ENCODE measurements around the gene ZNF74. TPM values are rescaled to one million over a fixed set of nuclear protein-coding genes. Genes with fewer than 3 reads are reported as not detected.
"Not testable (repeated sequence)": the region's sequence is repeated elsewhere in the genome, so short reads cannot be mapped to it uniquely, and the experiment has no call there.

ZNF74 gene
- total and polyA plus RNA-seq, 4 donors: 2.9 to 10.3 (median 4.2) TPM

- H3K4me3 ChIP-seq (ENCODE audit: low read length in 2 of 2); H3K27ac ChIP-seq (ENCODE audit: low read depth in 1 of 2, low read length in 2 of 2); intact Hi-C loops (cut with DNase I); H3K4me1 ChIP-seq (ENCODE audit: control insufficient read depth in 1 of 2, insufficient read depth in 2 of 2, low read length in 2 of 2); H3K36me3 ChIP-seq (ENCODE audit: control insufficient read depth in 1 of 2, insufficient read depth in 2 of 2, low read length in 1 of 2); H3K9me3 ChIP-seq (ENCODE audit: control insufficient read depth, low read length); DNase-seq; ATAC-seq (ENCODE audit: low FRiP score); H3K27me3 ChIP-seq (ENCODE audit: control insufficient read depth in 1 of 2, insufficient read depth in 2 of 2, low read length in 1 of 2): not testable (repeated sequence)
- 38 to 43% methylated on average over 7 to 8 of the region's 8 CpGs for WGBS, 2 donors
Observed at GRCh38 chr22:20372406-20372854, 21.5 kb upstream of the ZNF74 start.

GRCh38 chr22:20373195-20373706 is 20.7 kb upstream of the ZNF74 start:
- H3K27me3 ChIP-seq (ENCODE audit: control insufficient read depth in 1 of 2, insufficient read depth in 2 of 2, low read length in 1 of 2); H3K4me3 ChIP-seq (ENCODE audit: low read length in 2 of 2); H3K4me1 ChIP-seq (ENCODE audit: control insufficient read depth in 1 of 2, insufficient read depth in 2 of 2, low read length in 2 of 2); intact Hi-C loops (cut with DNase I); H3K27ac ChIP-seq (ENCODE audit: low read depth in 1 of 2, low read length in 2 of 2); H3K36me3 ChIP-seq (ENCODE audit: control insufficient read depth in 1 of 2, insufficient read depth in 2 of 2, low read length in 1 of 2); ATAC-seq (ENCODE audit: low FRiP score); DNase-seq; H3K9me3 ChIP-seq (ENCODE audit: control insufficient read depth, low read length): not testable (repeated sequence)
- 67% methylated on average over 6 of the region's 6 CpGs for WGBS, 2 donors

GRCh38 chr22:20374130-20374529 is 19.8 kb upstream of the ZNF74 start:
- DNase-seq; H3K4me3 ChIP-seq (ENCODE audit: low read length in 2 of 2); H3K9me3 ChIP-seq (ENCODE audit: control insufficient read depth, low read length); H3K4me1 ChIP-seq (ENCODE audit: control insufficient read depth in 1 of 2, insufficient read depth in 2 of 2, low read length in 2 of 2); ATAC-seq (ENCODE audit: low FRiP score); intact Hi-C loops (cut with DNase I); H3K36me3 ChIP-seq (ENCODE audit: control insufficient read depth in 1 of 2, insufficient read depth in 2 of 2, low read length in 1 of 2); H3K27me3 ChIP-seq (ENCODE audit: control insufficient read depth in 1 of 2, insufficient read depth in 2 of 2, low read length in 1 of 2); H3K27ac ChIP-seq (ENCODE audit: low read depth in 1 of 2, low read length in 2 of 2): not testable (repeated sequence)
- 96 to 97% methylated on average over 1 of the region's 2 CpGs for WGBS, 2 donors

GRCh38 chr22:20376281-20376680 is 17.7 kb upstream of the ZNF74 start:
- ATAC-seq (ENCODE audit: low FRiP score); DNase-seq: not testable (repeated sequence)

GRCh38 chr22:20376983-20377382 is 17.0 kb upstream of the ZNF74 start:
- WGBS, 2 donors: 93 to 95% methylated on average over 11 of the region's 11 CpGs
- H3K27ac ChIP-seq (ENCODE audit: low read depth in 1 of 2, low read length in 2 of 2); H3K4me3 ChIP-seq (ENCODE audit: low read length in 2 of 2); H3K27me3 ChIP-seq (ENCODE audit: control insufficient read depth in 1 of 2, insufficient read depth in 2 of 2, low read length in 1 of 2); intact Hi-C loops (cut with DNase I); H3K9me3 ChIP-seq (ENCODE audit: control insufficient read depth, low read length); ATAC-seq (ENCODE audit: low FRiP score); H3K4me1 ChIP-seq (ENCODE audit: control insufficient read depth in 1 of 2, insufficient read depth in 2 of 2, low read length in 2 of 2); H3K36me3 ChIP-seq (ENCODE audit: control insufficient read depth in 1 of 2, insufficient read depth in 2 of 2, low read length in 1 of 2); DNase-seq: not testable (repeated sequence)

More at GRCh38 chr22:20376281-20376680, 17.7 kb upstream of the ZNF74 start:
- H3K4me1 ChIP-seq (ENCODE audit: control insufficient read depth in 1 of 2, insufficient read depth in 2 of 2, low read length in 2 of 2); H3K9me3 ChIP-seq (ENCODE audit: control insufficient read depth, low read length); H3K4me3 ChIP-seq (ENCODE audit: low read length in 2 of 2); intact Hi-C loops (cut with DNase I); H3K27ac ChIP-seq (ENCODE audit: low read depth in 1 of 2, low read length in 2 of 2); H3K27me3 ChIP-seq (ENCODE audit: control insufficient read depth in 1 of 2, insufficient read depth in 2 of 2, low read length in 1 of 2); H3K36me3 ChIP-seq (ENCODE audit: control insufficient read depth in 1 of 2, insufficient read depth in 2 of 2, low read length in 1 of 2): not testable (repeated sequence)
- WGBS, 2 donors: 94 to 95% methylated on average over 8 of the region's 8 CpGs

- no peak overlapping the region for H3K27ac ChIP-seq (ENCODE audit: low read depth in 1 of 2, low read length in 2 of 2)
Observed at GRCh38 chr22:20378110-20378509, 15.8 kb upstream of the ZNF74 start.

GRCh38 chr22:20378684-20379083 is 15.3 kb upstream of the ZNF74 start:
- H3K4me3 ChIP-seq (ENCODE audit: low read length in 2 of 2); DNase-seq; ATAC-seq (ENCODE audit: low FRiP score); H3K4me1 ChIP-seq (ENCODE audit: control insufficient read depth in 1 of 2, insufficient read depth in 2 of 2, low read length in 2 of 2); H3K27me3 ChIP-seq (ENCODE audit: control insufficient read depth in 1 of 2, insufficient read depth in 2 of 2, low read length in 1 of 2); H3K9me3 ChIP-seq (ENCODE audit: control insufficient read depth, low read length); H3K27ac ChIP-seq (ENCODE audit: low read depth in 1 of 2, low read length in 2 of 2); intact Hi-C loops (cut with DNase I); H3K36me3 ChIP-seq (ENCODE audit: control insufficient read depth in 1 of 2, insufficient read depth in 2 of 2, low read length in 1 of 2): not testable (repeated sequence)
- WGBS, 2 donors: 87 to 96% methylated on average over 5 of the region's 5 CpGs

More at GRCh38 chr22:20378110-20378509, 15.8 kb upstream of the ZNF74 start:
- Histone ChIP-seq H3K27me3 (ENCODE audit: control insufficient read depth in 1 of 2, insufficient read depth in 2 of 2, low read length in 1 of 2) (no peaks in the 10 kb centered on the region), H3K4me1 (ENCODE audit: control insufficient read depth in 1 of 2, insufficient read depth in 2 of 2, low read length in 2 of 2) (no peaks in the 10 kb centered on the region), H3K9me3 (ENCODE audit: control insufficient read depth, low read length) (peaks cover 3% of the 10 kb centered on the region), H3K36me3 (ENCODE audit: control insufficient read depth in 1 of 2, insufficient read depth in 2 of 2, low read length in 1 of 2) (no peaks in the 10 kb centered on the region), H3K4me3 (ENCODE audit: low read length in 2 of 2) (no peak overlapping the region)
- intact Hi-C loops (cut with DNase I): no loop called here
- WGBS, 2 donors: 90% methylated on average over 4 of the region's 4 CpGs
- DNase-seq (no peak), ATAC-seq (ENCODE audit: low FRiP score) (no peak)

GRCh38 chr22:20380486-20380885 is 13.5 kb upstream of the ZNF74 start:
- Histone ChIP-seq H3K4me1 (ENCODE audit: control insufficient read depth in 1 of 2, insufficient read depth in 2 of 2, low read length in 2 of 2) (no peaks in the 10 kb centered on the region), H3K4me3 (ENCODE audit: low read length in 2 of 2) (no peak overlapping the region), H3K36me3 (ENCODE audit: control insufficient read depth in 1 of 2, insufficient read depth in 2 of 2, low read length in 1 of 2) (no peaks in the 10 kb centered on the region), H3K9me3 (ENCODE audit: control insufficient read depth, low read length) (no peaks in the 10 kb centered on the region), H3K27ac (ENCODE audit: low read depth in 1 of 2, low read length in 2 of 2) (no peak overlapping the region), H3K27me3 (ENCODE audit: control insufficient read depth in 1 of 2, insufficient read depth in 2 of 2, low read length in 1 of 2) (no peaks in the 10 kb centered on the region)
- WGBS, 2 donors: 11 to 17% methylated on average over 1 of the region's 1 CpG
- no peak for DNase-seq
- no peak for ATAC-seq (ENCODE audit: low FRiP score)
- intact Hi-C loops (cut with DNase I): no loop called here

GRCh38 chr22:20383538-20383937 is 10.4 kb upstream of the ZNF74 start:
- WGBS, 2 donors: 85 to 88% methylated on average over 9 of the region's 9 CpGs
- intact Hi-C loops (cut with DNase I): no loop called here
- ATAC-seq (ENCODE audit: low FRiP score): no peak
- Histone ChIP-seq H3K9me3 (ENCODE audit: control insufficient read depth, low read length) (no peaks in the 10 kb centered on the region), H3K36me3 (ENCODE audit: control insufficient read depth in 1 of 2, insufficient read depth in 2 of 2, low read length in 1 of 2) (no peaks in the 10 kb centered on the region), H3K27ac (ENCODE audit: low read depth in 1 of 2, low read length in 2 of 2) (no peak overlapping the region), H3K4me1 (ENCODE audit: control insufficient read depth in 1 of 2, insufficient read depth in 2 of 2, low read length in 2 of 2) (no peaks in the 10 kb centered on the region), H3K4me3 (ENCODE audit: low read length in 2 of 2) (no peak overlapping the region), H3K27me3 (ENCODE audit: control insufficient read depth in 1 of 2, insufficient read depth in 2 of 2, low read length in 1 of 2) (no peaks in the 10 kb centered on the region)
- no peak for DNase-seq
